ENCODE results near the gene COL1A1. TPM values are rescaled to one million over a fixed set of nuclear protein-coding genes. Genes with fewer than 3 reads are reported as not detected.

COL1A1 gene
- total and polyA plus RNA-seq, 9 donors, result 71.2 to 1,087 (median 523) TPM

GRCh38 chr17:50200457-50201275 lies 765 bp downstream of the COL1A1 start:
- WGBS, 3 donors, result 0 to 1% (median 1%) methylated on average over 55 of the region's 55 CpGs
- Histone ChIP-seq H3K36me3 (no peaks in the 10 kb centered on the region), H3K27me3 (no peaks in the 10 kb centered on the region), H3K27ac (peak overlapping the region; percentile 82 to 95), H3K4me1 (ENCODE audit: insufficient read depth) (peaks cover 20% of the 10 kb centered on the region), H3K9me3 (no peaks in the 10 kb centered on the region), H3K4me3 (peak overlapping the region; percentile 70)
- no peak for TF ChIP-seq EP300 (IDR thresholded peaks at IDR 0.05)
- peak; percentile 99 to 100 (median 100) for TF ChIP-seq CTCF (IDR thresholded peaks at IDR 0.05)
- peak; percentile 38 for TF ChIP-seq POLR2A (IDR thresholded peaks at IDR 0.05)
- intact Hi-C loops (cut with DNase I), result loop anchor here (1.0 to 2.0 kb wide), 3 partner anchors 70 to 73 kb away; no protein-coding TSS in a partner anchor
- peak; percentile 94 to 98 (median 96) for DNase-seq

- WGBS, 3 donors, result 0 to 2% (median 1%) methylated on average over 29 to 36 of the region's 36 CpGs
- H3K4me3 ChIP-seq, result peak overlapping the region; percentile 70
- peak overlapping the region; percentile 82 to 95 for H3K27ac ChIP-seq
- H3K9me3 ChIP-seq, result no peaks in the 10 kb centered on the region
- DNase-seq, result peak; percentile 97 to 98 (median 98)
- peaks cover 15% of the 10 kb centered on the region for H3K4me1 ChIP-seq (ENCODE audit: insufficient read depth)
- H3K36me3 ChIP-seq, result no peaks in the 10 kb centered on the region
- H3K27me3 ChIP-seq, result no peaks in the 10 kb centered on the region
- intact Hi-C loops (cut with DNase I), result loop anchor here (1.0 to 2.0 kb wide), 4 partner anchors 15 to 73 kb away; no protein-coding TSS in a partner anchor
- TF ChIP-seq CTCF (IDR thresholded peaks at IDR 0.05) (no peak), EP300 (IDR thresholded peaks at IDR 0.05) (peak; percentile 8), POLR2A (IDR thresholded peaks at IDR 0.05) (no peak)
These were observed 1.5 kb downstream of the COL1A1 start for GRCh38 chr17:50199803-50200456.

- H3K4me3 ChIP-seq, result peak overlapping the region; percentile 70
- 5 to 16% (median 6%) methylated on average over 26 to 41 of the region's 41 CpGs for WGBS, 3 donors
These were observed 2.1 kb downstream of the COL1A1 start for GRCh38 chr17:50199211-50199802.

More at GRCh38 chr17:50199211-50199802, 2.1 kb downstream of the COL1A1 start:
- no peaks in the 10 kb centered on the region for H3K9me3 ChIP-seq
- peak in 2 of 5 donors; percentile 65 to 68 for DNase-seq
- intact Hi-C loops (cut with DNase I), result loop anchor here in 1 of 4 donors (2.0 kb wide), 1 partner anchor 15 kb away; no protein-coding TSS in a partner anchor
- no peaks in the 10 kb centered on the region for H3K36me3 ChIP-seq
- TF ChIP-seq POLR2A (IDR thresholded peaks at IDR 0.05) (no peak), CTCF (IDR thresholded peaks at IDR 0.05) (no peak), EP300 (IDR thresholded peaks at IDR 0.05) (no peak)
- peak overlapping the region; percentile 64 to 69 for H3K27ac ChIP-seq
- peaks cover 13% of the 10 kb centered on the region for H3K4me1 ChIP-seq (ENCODE audit: insufficient read depth)
- no peaks in the 10 kb centered on the region for H3K27me3 ChIP-seq

All from ovary (tissue), 9 donors.